Measurements from ENCODE around the gene TTLL11.

- TF ChIP-seq CTCF (IDR thresholded peaks at IDR 0.05): no peak
- no peak for TF ChIP-seq POLR2A (IDR thresholded peaks at IDR 0.05; ENCODE audit: low read depth)
- TF ChIP-seq POLR2AphosphoS5 (IDR thresholded peaks at IDR 0.05): no peak
These were observed 32.6 kb upstream of the TTLL11 start for GRCh38 chr9:122125509-122126330.

All from esophagus muscularis mucosa (tissue), 3 donors.